HUES6 (cell line): Measurements from ENCODE around the gene PDE11A.
"Not testable (repeated sequence)": the region's sequence is repeated elsewhere in the genome, so short reads cannot be mapped to it uniquely, and the experiment has no call there.

ENCODE experiments used
- H3K27ac ChIP-seq: 2 replicates; pipeline ENCODE4 v1.7.0; 2013; ENCODE audit warnings: low read depth, mild to moderate bottlenecking, low read length, inconsistent platforms
- H3K27me3 ChIP-seq: 2 replicates; pipeline ENCODE4 v1.6.1; 2013; ENCODE audit warnings: low read length; ENCODE audit not compliant: control insufficient read depth, insufficient read depth
- H3K36me3 ChIP-seq: 2 replicates; pipeline ENCODE4 v1.6.1; 2013; ENCODE audit warnings: low read length; ENCODE audit not compliant: control insufficient read depth, insufficient read depth
- H3K4me1 ChIP-seq: 2 replicates; pipeline ENCODE4 v1.6.1; 2013; ENCODE audit warnings: low read length; ENCODE audit not compliant: control insufficient read depth, insufficient read depth
- H3K4me3 ChIP-seq: 2 replicates; pipeline ENCODE4 v1.5.1; 2013; ENCODE audit warnings: low read depth, low read length
- H3K9ac ChIP-seq: one replicate; pipeline ENCODE4 v1.6.1; 2013; ENCODE audit warnings: mild to moderate bottlenecking, low read length
- H3K9me3 ChIP-seq: 2 replicates; pipeline ENCODE4 v1.6.1; 2013; ENCODE audit warnings: low read depth, low read length; ENCODE audit not compliant: control insufficient read depth, insufficient read depth

Gene PDE11A

GRCh38 chr2:177857538-177857937, 215.0 kb downstream of the PDE11A start:
- Histone ChIP-seq H3K9me3 (0 out of 2 replicates have a peak, but pooled peaks cover 3% of the 10 kb centered on the region), H3K36me3 (no peaks in the 10 kb centered on the region), H3K4me3 (no peak overlapping the region), H3K9ac (no peak overlapping the region), H3K4me1 (peaks cover 2% of the 10 kb centered on the region; the same call in 1 of the 2 replicates), H3K27me3 (no peaks in the 10 kb centered on the region), H3K27ac (no peak overlapping the region)

GRCh38 chr2:177852389-177852788, 220.2 kb downstream of the PDE11A start:
- Histone ChIP-seq H3K9ac (no peak overlapping the region), H3K27me3 (no peaks in the 10 kb centered on the region), H3K9me3 (0 out of 2 replicates have a peak, but pooled peaks cover 3% of the 10 kb centered on the region), H3K36me3 (no peaks in the 10 kb centered on the region), H3K4me1 (peaks cover 7% of the 10 kb centered on the region; the same call in 1 of the 2 replicates), H3K27ac (no peak overlapping the region), H3K4me3 (no peak overlapping the region)

- peaks cover 7% of the 10 kb centered on the region for H3K9me3 ChIP-seq
- H3K27me3 ChIP-seq = no peaks in the 10 kb centered on the region
- no peak overlapping the region for H3K9ac ChIP-seq
- H3K4me1 ChIP-seq = no peaks in the 10 kb centered on the region
- no peak overlapping the region for H3K27ac ChIP-seq
- no peak overlapping the region for H3K4me3 ChIP-seq
- no peaks in the 10 kb centered on the region for H3K36me3 ChIP-seq
Measured at GRCh38 chr2:177843188-177843587, 229.4 kb downstream of the PDE11A start.

GRCh38 chr2:177842243-177842642, 230.3 kb downstream of the PDE11A start:
- Histone ChIP-seq H3K9ac (no peak overlapping the region), H3K4me1 (no peaks in the 10 kb centered on the region), H3K36me3 (no peaks in the 10 kb centered on the region), H3K27me3 (no peaks in the 10 kb centered on the region), H3K27ac (no peak overlapping the region), H3K9me3 (peaks cover 12% of the 10 kb centered on the region), H3K4me3 (no peak overlapping the region)

- peaks cover 47% of the 10 kb centered on the region for H3K9me3 ChIP-seq
- H3K4me3 ChIP-seq, H3K36me3 ChIP-seq, H3K4me1 ChIP-seq, H3K27me3 ChIP-seq, H3K9ac ChIP-seq, H3K27ac ChIP-seq: not testable (repeated sequence)
Measured at GRCh38 chr2:177835418-177836204, 237.0 kb downstream of the PDE11A start.

GRCh38 chr2:177832611-177833433, 239.8 kb downstream of the PDE11A start:
- Histone ChIP-seq H3K4me3 (no peak overlapping the region), H3K9ac (no peak overlapping the region), H3K36me3 (no peaks in the 10 kb centered on the region), H3K4me1 (no peaks in the 10 kb centered on the region), H3K27me3 (no peaks in the 10 kb centered on the region), H3K27ac (no peak overlapping the region), H3K9me3 (peaks cover 40% of the 10 kb centered on the region)

- H3K27ac ChIP-seq = no peak overlapping the region
- no peaks in the 10 kb centered on the region for H3K27me3 ChIP-seq
- H3K36me3 ChIP-seq = no peaks in the 10 kb centered on the region
- H3K9ac ChIP-seq = no peak overlapping the region
- no peaks in the 10 kb centered on the region for H3K4me1 ChIP-seq
- H3K9me3 ChIP-seq = peaks cover 25% of the 10 kb centered on the region
- no peak overlapping the region for H3K4me3 ChIP-seq
Measured at GRCh38 chr2:177830881-177831386, 241.6 kb downstream of the PDE11A start.

GRCh38 chr2:177828557-177828956, 244.0 kb downstream of the PDE11A start:
- no peaks in the 10 kb centered on the region for H3K27me3 ChIP-seq
- 0 out of 2 replicates have a peak, but pooled peaks cover 4% of the 10 kb centered on the region for H3K9me3 ChIP-seq
- H3K4me3 ChIP-seq = no peak overlapping the region
- H3K9ac ChIP-seq = no peak overlapping the region
- H3K27ac ChIP-seq = no peak overlapping the region
- no peaks in the 10 kb centered on the region for H3K36me3 ChIP-seq
- H3K4me1 ChIP-seq = no peaks in the 10 kb centered on the region

GRCh38 chr2:177826897-177827296, 245.7 kb downstream of the PDE11A start:
- Histone ChIP-seq H3K9me3 (no peaks in the 10 kb centered on the region), H3K4me1 (no peaks in the 10 kb centered on the region), H3K27me3 (no peaks in the 10 kb centered on the region), H3K27ac (no peak overlapping the region), H3K36me3 (no peaks in the 10 kb centered on the region), H3K9ac (no peak overlapping the region), H3K4me3 (no peak overlapping the region)

GRCh38 chr2:177822941-177823340, 249.6 kb downstream of the PDE11A start:
- no peak overlapping the region for H3K9ac ChIP-seq
- no peaks in the 10 kb centered on the region for H3K9me3 ChIP-seq
- H3K4me3 ChIP-seq = no peak overlapping the region
- no peaks in the 10 kb centered on the region for H3K27me3 ChIP-seq
- no peaks in the 10 kb centered on the region for H3K4me1 ChIP-seq
- H3K36me3 ChIP-seq = no peaks in the 10 kb centered on the region
- H3K27ac ChIP-seq = no peak overlapping the region

GRCh38 chr2:177818412-177818811, 254.2 kb downstream of the PDE11A start:
- Histone ChIP-seq H3K4me1 (no peaks in the 10 kb centered on the region), H3K9ac (no peak overlapping the region), H3K27ac (no peak overlapping the region), H3K9me3 (peaks cover 5% of the 10 kb centered on the region), H3K4me3 (no peak overlapping the region), H3K36me3 (no peaks in the 10 kb centered on the region), H3K27me3 (no peaks in the 10 kb centered on the region)
